DLD1 (cell line): Measurements from ENCODE around the gene OSGEPL1.
"Not testable (repeated sequence)": the region's sequence is repeated elsewhere in the genome, so short reads cannot be mapped to it uniquely, and the experiment has no call there.

ENCODE experiments used
- in situ Hi-C: cut with HindIII; loops from 2 replicates; pipeline ENCODE4 v1.10.0; 2017; ENCODE audit warnings: low sequenced_read_pairs

Gene OSGEPL1

GRCh38 chr2:189751080-189751658 lies 11.4 kb downstream of the OSGEPL1 start:
- in situ Hi-C loops, result no loop called here

GRCh38 chr2:189729430-189729829 lies 33.2 kb downstream of the OSGEPL1 start:
- in situ Hi-C loops, result no loop called here

- in situ Hi-C loops, result no loop called here
These were observed 35.7 kb downstream of the OSGEPL1 start for GRCh38 chr2:189726849-189727248.

DNA sequence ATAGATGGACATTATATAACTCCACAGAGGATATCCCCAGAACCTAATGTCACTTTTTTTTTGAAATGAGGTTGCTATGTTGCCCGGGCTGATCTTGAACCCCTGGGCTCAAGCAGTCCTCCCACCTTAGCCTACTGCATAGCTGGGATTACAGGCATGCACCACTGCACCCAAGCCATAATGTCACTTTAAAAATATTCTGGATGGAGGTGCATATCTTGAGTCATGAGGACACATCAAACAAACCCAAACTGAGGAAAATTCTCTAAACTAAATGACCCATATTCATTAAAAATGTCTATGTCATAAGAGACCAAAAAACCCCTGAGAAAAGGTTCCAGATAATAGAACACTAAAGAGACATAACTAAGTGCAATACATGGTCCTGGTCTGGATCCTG lies 36.3 kb downstream of the OSGEPL1 start:
- in situ Hi-C loops, result no loop called here

DNA sequence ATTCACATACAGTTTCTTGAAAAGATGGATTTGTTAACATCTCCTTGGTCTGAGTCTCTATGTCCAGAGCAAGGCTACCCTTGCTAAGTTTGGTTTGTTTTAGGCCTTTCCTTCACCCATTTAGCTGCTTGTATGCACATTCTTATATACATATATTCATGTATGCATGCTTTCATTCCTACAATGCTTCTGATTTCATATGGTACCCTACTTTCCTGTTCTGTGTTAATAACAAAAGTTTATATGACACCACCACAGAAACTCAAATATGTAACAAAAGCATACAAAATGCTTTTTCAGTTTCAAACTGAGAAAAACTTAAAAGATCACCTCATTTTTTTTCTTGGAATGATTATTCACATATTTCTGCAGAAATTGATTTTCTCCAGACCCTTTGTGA lies 39.4 kb downstream of the OSGEPL1 start:
- in situ Hi-C loops, result no loop called here

GRCh38 chr2:189719571-189719970 lies 43.0 kb downstream of the OSGEPL1 start:
- in situ Hi-C loops, result no loop called here

GRCh38 chr2:189717593-189717992 lies 45.0 kb downstream of the OSGEPL1 start:
- in situ Hi-C loops, result not testable (repeated sequence)

GRCh38 chr2:189709501-189710221 lies 52.9 kb downstream of the OSGEPL1 start:
- in situ Hi-C loops, result no loop called here

GRCh38 chr2:189702071-189702470 lies 60.5 kb downstream of the OSGEPL1 start:
- in situ Hi-C loops, result no loop called here

- in situ Hi-C loops, result no loop called here
These were observed 61.9 kb downstream of the OSGEPL1 start for GRCh38 chr2:189700681-189701080.

GRCh38 chr2:189698020-189698887 lies 64.3 kb downstream of the OSGEPL1 start:
- in situ Hi-C loops, result no loop called here
